Mesendoderm (in vitro differentiated cells): Measurements from ENCODE around the gene ARHGAP18.

ENCODE experiments used
- DNase-seq: peaks from one replicate; pipeline ENCODE4 v3.0.0; 2013
- H2AK5ac ChIP-seq: 2 replicates; pipeline ENCODE4 v1.6.1; 2013; ENCODE audit warnings: low read length, inconsistent platforms
- H2BK120ac ChIP-seq: 2 replicates; pipeline ENCODE4 v1.6.1; 2013; ENCODE audit warnings: low read depth, mild to moderate bottlenecking, low read length, moderate library complexity, mixed read lengths
- H2BK15ac ChIP-seq: replicated peaks from 2 replicates; pipeline ENCODE4 v1.6.1; 2013; ENCODE audit warnings: low read depth, mild to moderate bottlenecking, moderate library complexity
- H2BK5ac ChIP-seq: 2 replicates; pipeline ENCODE4 v1.6.1; 2013; ENCODE audit warnings: low read length, inconsistent platforms
- H3K18ac ChIP-seq: 2 replicates; pipeline ENCODE4 v1.6.1; 2013; ENCODE audit warnings: mild to moderate bottlenecking, low read length, mixed read lengths
- H3K23ac ChIP-seq: one replicate; pipeline ENCODE4 v1.6.1; 2013; ENCODE audit warnings: low read length
- H3K27ac ChIP-seq: 2 replicates; pipeline ENCODE4 v1.5.1; 2013; ENCODE audit warnings: low read depth, mild to moderate bottlenecking, inconsistent platforms, low read length, moderate library complexity
- H3K27me3 ChIP-seq: 2 replicates; pipeline ENCODE4 v1.6.1; 2013; ENCODE audit warnings: low read length, control low read depth, mild to moderate bottlenecking, inconsistent platforms; ENCODE audit not compliant: insufficient read depth, poor library complexity
- H3K36me3 ChIP-seq: 2 replicates; pipeline ENCODE4 v1.6.1; 2013; ENCODE audit warnings: low read length, inconsistent platforms; ENCODE audit not compliant: control insufficient read depth, insufficient read depth
- H3K4ac ChIP-seq: one replicate; pipeline ENCODE4 v1.6.1; 2013; ENCODE audit warnings: low read depth, mild to moderate bottlenecking, low read length, moderate library complexity
- H3K4me1 ChIP-seq: 2 replicates; pipeline ENCODE4 v1.6.1; 2013; ENCODE audit warnings: low read depth, low read length, inconsistent platforms; ENCODE audit not compliant: control insufficient read depth
- H3K4me2 ChIP-seq: 2 replicates; pipeline ENCODE4 v1.6.1; 2013; ENCODE audit warnings: low read length
- H3K4me3 ChIP-seq: 2 replicates; pipeline ENCODE4 v1.5.1; 2013; ENCODE audit warnings: mild to moderate bottlenecking, low read length
- H3K56ac ChIP-seq: one replicate; pipeline ENCODE4 v1.6.1; 2013; ENCODE audit warnings: low read length
- H3K79me1 ChIP-seq: 2 replicates; pipeline ENCODE4 v1.6.1; 2013; ENCODE audit warnings: low read length, inconsistent platforms
- H3K79me2 ChIP-seq: 2 replicates; pipeline ENCODE4 v1.6.1; 2013; ENCODE audit warnings: mild to moderate bottlenecking, low read length; ENCODE audit not compliant: control insufficient read depth, insufficient read depth
- H3K9ac ChIP-seq: 2 replicates; pipeline ENCODE4 v1.6.1; 2013; ENCODE audit warnings: low read length, inconsistent platforms
- H4K5ac ChIP-seq: one replicate; pipeline ENCODE4 v1.6.1; 2013; ENCODE audit warnings: low read length
- H4K8ac ChIP-seq: one replicate; pipeline ENCODE4 v1.6.1; 2013; ENCODE audit warnings: low read depth, mild to moderate bottlenecking, control low read depth, low read length, moderate library complexity
- WGBS: extraction: QIAGEN DNeasy Blood & Tissue Kit; methylation state at CpG from one replicate; pipeline ENCODE4 v1.1.7; 2013; ENCODE audit warnings: low lambda C conversion rate, missing lambda C conversion rate; ENCODE audit not compliant: insufficient coverage; ENCODE audit errors: extremely low coverage; 5-methylcytosine and 5-hydroxymethylcytosine counted together

Gene ARHGAP18

DNA sequence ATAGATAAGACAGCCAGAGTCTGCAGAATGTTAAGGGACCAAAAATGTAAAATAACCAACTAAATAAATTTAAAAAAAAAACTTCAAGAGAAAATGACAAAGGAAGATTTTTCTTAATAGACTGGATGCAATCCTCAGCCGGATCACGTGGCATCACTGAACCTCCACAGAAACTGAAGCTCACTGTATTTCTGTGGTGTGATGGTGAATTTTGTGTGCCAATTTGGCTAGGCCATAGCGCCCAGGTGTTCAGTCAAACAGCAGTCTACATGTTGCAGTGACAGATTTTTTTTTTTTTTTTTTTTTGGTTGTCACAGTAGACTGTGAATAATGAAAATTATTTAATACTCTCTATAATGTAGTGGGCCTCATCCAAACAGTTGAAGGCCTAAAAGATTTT lies 95.5 kb downstream of the ARHGAP18 start:
- Histone ChIP-seq H3K79me1 (no peaks in the 10 kb centered on the region), H3K4me2 (no peak overlapping the region), H3K27me3 (no peaks in the 10 kb centered on the region), H3K18ac (no peak overlapping the region), H2BK5ac (no peak overlapping the region), H2BK120ac (no peak overlapping the region), H3K36me3 (no peaks in the 10 kb centered on the region), H3K4me1 (no peaks in the 10 kb centered on the region), H3K79me2 (no peaks in the 10 kb centered on the region), H4K8ac (peak overlapping the region; percentile 28), H3K4ac (no peak overlapping the region), H2BK15ac (no peak overlapping the region), H3K27ac (no peak overlapping the region), H3K9ac (no peak overlapping the region), H2AK5ac (no peak overlapping the region), H3K4me3 (no peak overlapping the region), H4K5ac (no peak overlapping the region), H3K23ac (no peak overlapping the region), H3K56ac (no peak overlapping the region)
- no CpG with 5 or more reads among the region's 3 CpGs for WGBS
- DNase-seq = no peak

DNA sequence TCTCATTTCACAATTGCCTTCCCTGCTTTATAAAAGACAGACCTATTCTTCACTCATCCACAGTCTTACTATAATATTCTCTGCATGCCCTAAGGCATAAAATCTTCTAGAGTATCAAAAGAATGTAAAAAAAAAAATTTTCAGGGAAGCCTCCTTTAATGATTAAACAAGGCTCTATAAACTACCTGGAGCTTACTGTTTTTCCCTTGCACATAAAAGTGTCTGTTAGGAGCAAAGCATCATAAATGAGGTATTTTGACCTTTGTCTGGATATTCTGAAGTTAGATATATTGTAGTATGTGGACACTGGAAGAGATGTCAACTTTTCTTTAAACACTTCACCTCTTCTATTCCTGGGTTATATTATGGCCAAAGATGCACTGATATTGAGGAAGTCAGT lies 97.5 kb downstream of the ARHGAP18 start:
- Histone ChIP-seq H3K9ac (no peak overlapping the region), H4K8ac (no peak overlapping the region), H2BK15ac (no peak overlapping the region), H3K36me3 (no peaks in the 10 kb centered on the region), H3K23ac (no peak overlapping the region), H2BK5ac (no peak overlapping the region), H3K56ac (no peak overlapping the region), H3K27me3 (no peaks in the 10 kb centered on the region), H2AK5ac (no peak overlapping the region), H2BK120ac (no peak overlapping the region), H3K4ac (no peak overlapping the region), H3K79me1 (no peaks in the 10 kb centered on the region), H3K27ac (no peak overlapping the region), H3K4me2 (no peak overlapping the region), H3K18ac (no peak overlapping the region), H3K4me3 (no peak overlapping the region), H4K5ac (no peak overlapping the region), H3K79me2 (no peaks in the 10 kb centered on the region), H3K4me1 (no peaks in the 10 kb centered on the region)
- no peak for DNase-seq

DNA sequence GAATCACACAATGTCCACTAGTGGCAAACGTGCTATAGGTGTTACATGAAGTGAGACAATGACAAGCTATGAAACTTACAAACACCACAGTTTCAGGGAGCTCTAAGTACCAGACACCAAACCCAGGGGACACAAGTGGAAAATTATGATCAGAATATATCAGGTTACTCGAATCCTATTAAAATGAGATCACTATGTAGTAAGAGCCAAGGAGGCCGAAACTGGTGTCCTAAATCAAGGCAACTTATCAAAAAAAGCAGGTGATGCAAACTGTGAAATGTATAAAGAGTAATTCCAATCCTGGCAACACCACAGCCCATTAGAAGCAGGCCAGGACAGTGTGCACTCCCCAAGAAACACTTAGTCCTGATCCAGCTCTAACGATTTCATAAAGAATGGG lies 100.3 kb downstream of the ARHGAP18 start:
- H3K79me1 ChIP-seq = no peaks in the 10 kb centered on the region
- DNase-seq = no peak
- H3K23ac ChIP-seq = no peak overlapping the region
- no peaks in the 10 kb centered on the region for H3K79me2 ChIP-seq
- no peak overlapping the region for H2BK15ac ChIP-seq
- no peak overlapping the region for H3K4me3 ChIP-seq
- H3K9ac ChIP-seq = no peak overlapping the region
- no peak overlapping the region for H2BK120ac ChIP-seq
- H3K4me2 ChIP-seq = no peak overlapping the region
- H4K5ac ChIP-seq = no peak overlapping the region
- H3K18ac ChIP-seq = no peak overlapping the region
- H3K27me3 ChIP-seq = no peaks in the 10 kb centered on the region
- whole genome bisulfite sequencing = no CpG with 5 or more reads among the region's 4 CpGs
- H2BK5ac ChIP-seq = no peak overlapping the region
- no peak overlapping the region for H2AK5ac ChIP-seq
- no peaks in the 10 kb centered on the region for H3K36me3 ChIP-seq
- H3K4ac ChIP-seq = no peak overlapping the region
- H3K56ac ChIP-seq = no peak overlapping the region
- H3K4me1 ChIP-seq = no peaks in the 10 kb centered on the region
- H4K8ac ChIP-seq = no peak overlapping the region
- no peak overlapping the region for H3K27ac ChIP-seq

DNA sequence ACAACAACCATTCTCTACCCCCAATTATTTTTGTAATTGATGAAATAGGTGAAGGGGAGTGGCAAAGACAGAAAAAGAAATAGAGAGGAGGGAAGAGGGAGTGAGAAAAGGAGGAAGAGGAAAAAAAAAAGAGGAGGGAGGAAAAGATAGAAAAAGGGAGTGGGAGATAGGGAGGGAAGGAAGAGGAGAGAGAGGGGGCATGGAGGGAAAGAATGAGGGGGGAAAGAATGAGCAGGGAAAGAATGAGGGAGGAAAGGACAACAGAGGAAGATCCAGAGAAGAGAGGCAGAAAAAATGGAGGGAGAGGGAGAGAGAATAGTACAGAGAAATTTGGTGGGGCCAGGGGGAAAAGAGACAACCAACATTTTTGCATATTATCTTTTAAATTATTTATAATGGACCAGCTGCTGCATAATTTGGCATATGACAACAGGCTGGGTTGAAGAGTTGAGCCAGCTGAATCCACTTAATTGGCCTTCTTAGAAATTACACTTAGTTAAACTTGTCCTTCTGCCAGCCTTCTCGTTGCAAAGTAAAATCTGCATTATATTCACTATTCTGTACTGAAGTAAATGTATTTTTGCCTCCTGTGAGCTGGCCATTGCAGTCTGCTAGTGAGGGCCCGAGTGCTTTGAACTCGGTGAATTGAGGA lies 101.0 kb downstream of the ARHGAP18 start:
- Histone ChIP-seq H3K27ac (no peak overlapping the region), H3K27me3 (no peaks in the 10 kb centered on the region), H3K4me2 (no peak overlapping the region), H4K5ac (no peak overlapping the region), H3K79me2 (no peaks in the 10 kb centered on the region), H2BK120ac (no peak overlapping the region), H3K23ac (no peak overlapping the region), H2AK5ac (no peak overlapping the region), H2BK15ac (no peak overlapping the region), H3K4me1 (no peaks in the 10 kb centered on the region), H3K9ac (no peak overlapping the region), H3K56ac (no peak overlapping the region), H3K36me3 (no peaks in the 10 kb centered on the region), H3K4ac (no peak overlapping the region), H4K8ac (no peak overlapping the region), H2BK5ac (no peak overlapping the region), H3K4me3 (no peak overlapping the region), H3K79me1 (no peaks in the 10 kb centered on the region), H3K18ac (no peak overlapping the region)
- no peak for DNase-seq
- no CpG with 5 or more reads among the region's 3 CpGs for WGBS

DNA sequence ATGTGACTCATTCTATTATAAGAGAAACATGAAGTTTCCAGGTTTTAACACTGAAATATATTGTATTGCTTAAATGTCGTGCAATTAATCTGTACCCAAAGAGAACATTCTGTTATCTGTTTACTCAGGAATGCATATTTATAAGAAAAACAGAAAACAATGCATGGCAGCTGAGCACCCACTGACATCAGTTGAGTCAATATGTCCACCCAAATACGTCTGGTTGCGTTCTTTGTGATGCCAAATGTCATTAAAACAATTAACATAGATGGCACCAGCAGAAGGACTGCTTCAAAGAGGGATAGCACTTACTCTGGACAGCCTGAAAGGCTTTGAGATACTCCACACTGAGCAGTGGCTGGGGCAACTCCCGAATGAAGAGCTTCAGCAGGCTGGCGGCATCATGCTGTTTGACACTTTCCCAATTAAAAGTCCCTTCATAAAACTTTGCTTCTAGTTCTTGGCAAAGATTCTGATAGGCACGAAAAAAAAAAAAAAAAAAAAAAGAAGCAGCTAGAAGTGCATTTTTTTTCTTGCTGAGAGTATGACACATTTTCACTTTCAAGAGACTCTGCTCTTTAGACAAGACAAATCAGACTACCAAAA lies 102.3 kb downstream of the ARHGAP18 start:
- Histone ChIP-seq H3K23ac (no peak overlapping the region), H2BK5ac (no peak overlapping the region), H2AK5ac (no peak overlapping the region), H2BK120ac (no peak overlapping the region), H3K4me3 (no peak overlapping the region), H3K4me1 (no peaks in the 10 kb centered on the region), H3K18ac (no peak overlapping the region), H3K79me2 (no peaks in the 10 kb centered on the region), H3K9ac (no peak overlapping the region), H2BK15ac (no peak overlapping the region), H4K8ac (no peak overlapping the region), H3K27ac (no peak overlapping the region), H3K56ac (no peak overlapping the region), H3K36me3 (no peaks in the 10 kb centered on the region), H3K4ac (no peak overlapping the region), H3K27me3 (no peaks in the 10 kb centered on the region), H4K5ac (no peak overlapping the region), H3K79me1 (no peaks in the 10 kb centered on the region), H3K4me2 (no peak overlapping the region)
- DNase-seq = no peak
- no CpG with 5 or more reads among the region's 6 CpGs for WGBS

GRCh38 chr6:129606664-129607063 lies 103.3 kb downstream of the ARHGAP18 start:
- H2BK120ac ChIP-seq = no peak overlapping the region
- no peak overlapping the region for H3K9ac ChIP-seq
- H2BK15ac ChIP-seq = no peak overlapping the region
- H3K56ac ChIP-seq = no peak overlapping the region
- H3K4ac ChIP-seq = no peak overlapping the region
- no peak overlapping the region for H4K5ac ChIP-seq
- H3K23ac ChIP-seq = no peak overlapping the region
- H4K8ac ChIP-seq = no peak overlapping the region
- no peaks in the 10 kb centered on the region for H3K27me3 ChIP-seq
- no peak overlapping the region for H2BK5ac ChIP-seq
- no peak for DNase-seq
- no peak overlapping the region for H2AK5ac ChIP-seq
- no peaks in the 10 kb centered on the region for H3K79me2 ChIP-seq
- H3K4me1 ChIP-seq = no peaks in the 10 kb centered on the region
- H3K4me3 ChIP-seq = no peak overlapping the region
- no peak overlapping the region for H3K27ac ChIP-seq
- no peaks in the 10 kb centered on the region for H3K79me1 ChIP-seq
- no CpG with 5 or more reads among the region's 5 CpGs for WGBS
- no peak overlapping the region for H3K18ac ChIP-seq
- H3K36me3 ChIP-seq = no peaks in the 10 kb centered on the region
- H3K4me2 ChIP-seq = no peak overlapping the region
